GM20000 (cell line): ENCODE data around the gene KRTAP5-10.
"Not testable (repeated sequence)": the region's sequence is repeated elsewhere in the genome, so short reads cannot be mapped to it uniquely, and the experiment has no call there.

Experiments
- DNase-seq: peaks from one replicate; pipeline ENCODE4 v3.0.0; 2012; ENCODE audit warnings: low spot score
- CTCF ChIP-seq: IDR thresholded peaks from 2 replicates; pipeline ENCODE4 v1.5.1; 2012; ENCODE audit warnings: mild to moderate bottlenecking, control low read depth; ENCODE audit errors: extremely low read depth, missing control alignments

KRTAP5-10 gene

DNA sequence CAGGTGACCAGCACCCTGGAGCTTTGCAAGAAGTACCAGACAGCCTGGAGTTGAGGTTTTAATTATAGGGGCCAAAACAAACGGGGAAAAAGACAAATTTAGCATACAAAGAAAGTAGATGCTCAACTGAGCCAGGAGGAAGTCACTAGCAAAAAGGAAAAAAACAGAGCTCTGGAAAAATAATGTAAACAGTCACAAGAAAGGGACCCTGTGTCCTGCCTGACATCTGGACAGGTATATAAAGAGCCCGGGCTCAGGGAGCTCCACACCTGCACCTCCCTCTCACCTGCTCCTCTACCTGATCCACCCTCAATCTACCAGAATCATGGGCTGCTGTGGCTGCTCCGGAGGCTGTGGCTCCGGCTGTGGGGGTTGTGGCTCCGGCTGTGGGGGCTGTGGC, at the start of gene KRTAP5-10:
TSS of gene KRTAP5-10 (plus strand) at position 301 of the 400 bp plus-strand sequence. CDS start at position 326, 25 bp downstream.
- no peak for TF ChIP-seq CTCF

DNA sequence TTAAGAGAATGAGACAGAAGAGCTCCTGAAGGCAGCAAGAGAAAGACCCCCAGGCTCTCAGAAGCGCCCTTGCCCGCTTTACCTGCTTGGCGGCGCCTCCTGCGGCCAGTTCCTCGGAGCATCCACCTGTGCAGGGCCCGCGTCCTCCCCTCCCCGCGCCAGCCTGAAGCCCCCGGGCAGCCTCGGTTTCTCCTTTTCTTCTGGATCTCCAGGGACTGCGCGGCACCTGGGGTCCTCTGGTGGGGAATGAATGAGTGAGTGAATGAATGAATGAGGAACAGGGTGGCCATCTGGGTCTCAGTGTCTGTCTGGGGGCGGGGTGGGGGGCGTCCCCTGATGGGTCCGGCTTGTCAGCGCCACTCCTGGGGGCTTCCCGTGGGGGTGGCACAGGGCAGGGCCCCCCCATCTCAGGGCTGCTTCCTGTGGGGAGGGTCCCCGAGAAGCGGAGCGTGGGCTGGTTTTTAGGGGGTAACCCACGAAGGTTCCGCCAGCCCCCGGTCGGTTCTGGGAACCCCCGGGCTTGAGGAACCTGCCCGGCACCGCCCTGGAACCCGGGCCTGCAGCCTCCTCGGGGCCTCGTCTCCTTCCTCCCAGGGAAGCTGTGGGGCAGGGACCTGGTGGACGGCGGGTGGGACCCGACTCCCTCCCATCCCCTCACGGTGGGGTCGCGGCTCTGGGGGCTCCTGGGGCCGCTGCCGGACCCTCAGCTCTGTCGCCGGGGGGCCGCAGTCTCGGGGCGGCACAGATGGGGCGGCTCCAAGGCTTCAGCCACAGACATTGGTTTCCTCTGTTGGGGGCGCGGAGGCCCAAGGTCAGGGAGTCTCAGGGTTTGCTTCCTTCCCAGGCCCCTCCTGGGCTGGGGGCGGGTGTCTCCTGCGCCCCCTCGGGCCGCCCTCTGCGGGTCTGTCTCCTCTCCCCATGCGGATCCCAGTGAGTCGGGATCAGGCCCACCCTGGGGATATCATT, 46.6 kb upstream of the KRTAP5-10 start:
- no peak for DNase-seq

More for the DNA sequence above, at the start of gene KRTAP5-10:
- DNase-seq: no peak

DNA sequence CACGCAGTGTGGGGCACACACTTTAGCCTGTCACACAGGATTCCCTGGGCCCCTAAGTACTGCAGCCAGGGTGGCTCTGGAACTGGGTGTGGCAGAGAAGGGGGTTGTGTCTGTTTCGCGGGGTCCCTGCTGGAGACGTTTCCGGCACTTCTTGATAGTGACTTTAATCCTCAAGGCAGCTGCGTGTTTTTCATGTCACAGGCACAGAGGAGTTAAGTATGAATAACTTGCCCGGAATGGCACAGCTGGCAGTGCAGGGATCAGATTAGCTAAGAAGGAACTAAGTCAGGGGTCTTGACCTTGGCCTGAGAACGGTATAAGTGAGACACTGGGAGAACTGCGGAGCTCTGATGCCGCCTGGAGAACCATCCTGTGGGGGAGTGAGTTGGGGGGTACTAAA, 45.8 kb upstream of the KRTAP5-10 start:
- no peak for DNase-seq
- TF ChIP-seq CTCF: no peak

More for the DNA sequence above, 46.6 kb upstream of the KRTAP5-10 start:
- no peak for TF ChIP-seq CTCF

DNA sequence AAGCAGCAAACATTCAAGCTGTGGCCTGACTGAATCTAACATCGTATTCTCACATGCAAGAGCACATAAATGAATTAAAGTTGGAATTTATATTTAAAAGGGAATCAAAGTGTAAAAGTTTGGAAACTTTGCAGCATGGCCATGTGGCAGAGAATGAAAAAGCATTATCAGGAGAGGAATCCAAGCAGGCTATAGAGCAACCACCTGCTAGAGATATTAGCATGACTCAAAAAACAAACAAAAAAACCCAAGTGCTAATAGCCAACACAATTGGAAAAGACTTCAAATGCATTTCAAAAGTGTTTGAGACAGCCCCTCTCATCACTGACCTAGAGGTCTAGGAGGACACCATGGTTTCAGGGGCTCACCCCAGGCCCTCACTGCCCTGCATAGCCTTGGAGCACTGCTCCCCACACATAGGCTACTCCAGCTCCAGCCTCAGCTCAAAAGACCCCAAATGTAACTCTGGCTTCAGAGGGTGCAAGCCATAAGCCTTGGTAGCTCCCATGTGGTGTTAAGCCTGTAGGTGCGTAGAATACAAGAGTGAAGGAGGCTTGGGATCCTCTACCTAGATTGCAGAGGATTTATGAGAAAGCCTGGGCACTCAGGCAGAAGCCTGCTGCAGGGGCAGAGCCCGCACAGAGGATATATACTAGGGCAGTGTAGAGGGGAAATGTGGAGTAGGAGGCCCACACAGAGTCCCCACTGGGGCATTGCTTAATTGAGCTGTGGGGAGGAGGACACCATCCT, 40.0 kb upstream of the KRTAP5-10 start:
- DNase-seq: no peak
- TF ChIP-seq CTCF: no peak

GRCh38 chr11:71525938-71526495, 39.3 kb upstream of the KRTAP5-10 start:
- DNase-seq: no peak
- no peak for TF ChIP-seq CTCF

- DNase-seq: not testable (repeated sequence)
Measured at GRCh38 chr11:71526796-71527575, 38.4 kb upstream of the KRTAP5-10 start, which contains the start of gene KRTAP5-7. TSS of gene KRTAP5-7 (plus strand) at chr11:71527267. CDS start at chr11:71527301, 34 bp downstream.

DNA sequence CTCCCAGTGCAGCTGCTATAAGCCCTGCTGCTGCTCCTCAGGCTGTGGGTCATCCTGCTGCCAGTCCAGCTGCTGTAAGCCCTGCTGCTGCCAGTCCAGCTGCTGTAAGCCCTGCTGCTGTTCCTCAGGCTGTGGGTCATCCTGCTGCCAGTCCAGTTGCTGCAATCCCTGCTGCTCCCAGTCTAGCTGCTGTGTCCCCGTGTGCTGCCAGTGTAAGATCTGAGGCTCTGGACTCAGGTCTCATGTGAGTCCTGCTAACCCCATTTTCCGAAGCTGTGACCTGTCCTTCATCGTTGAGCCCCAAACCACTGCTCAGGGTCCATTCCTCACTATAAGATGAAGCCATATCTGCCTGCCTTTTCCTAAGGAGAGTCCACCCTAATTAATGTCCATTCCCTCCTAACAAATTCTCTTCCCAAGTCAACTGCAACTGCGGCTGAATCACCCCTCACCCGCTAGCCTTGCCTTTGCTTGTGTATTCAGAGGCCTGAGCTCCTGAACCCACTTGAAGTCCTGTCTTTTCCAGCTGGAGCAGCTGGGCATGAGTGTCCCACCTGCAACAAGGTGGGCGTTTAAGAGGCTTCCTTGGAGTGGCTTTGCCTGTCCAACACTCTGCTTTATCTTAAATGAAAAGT, 37.7 kb upstream of the KRTAP5-10 start:
- no peak for DNase-seq
- TF ChIP-seq CTCF: no peak
